Measurements from ENCODE around the gene OSTF1.

GRCh38 chr9:75117564-75117963 is 29.2 kb downstream of the OSTF1 start:
- TF ChIP-seq, protein P1, sequence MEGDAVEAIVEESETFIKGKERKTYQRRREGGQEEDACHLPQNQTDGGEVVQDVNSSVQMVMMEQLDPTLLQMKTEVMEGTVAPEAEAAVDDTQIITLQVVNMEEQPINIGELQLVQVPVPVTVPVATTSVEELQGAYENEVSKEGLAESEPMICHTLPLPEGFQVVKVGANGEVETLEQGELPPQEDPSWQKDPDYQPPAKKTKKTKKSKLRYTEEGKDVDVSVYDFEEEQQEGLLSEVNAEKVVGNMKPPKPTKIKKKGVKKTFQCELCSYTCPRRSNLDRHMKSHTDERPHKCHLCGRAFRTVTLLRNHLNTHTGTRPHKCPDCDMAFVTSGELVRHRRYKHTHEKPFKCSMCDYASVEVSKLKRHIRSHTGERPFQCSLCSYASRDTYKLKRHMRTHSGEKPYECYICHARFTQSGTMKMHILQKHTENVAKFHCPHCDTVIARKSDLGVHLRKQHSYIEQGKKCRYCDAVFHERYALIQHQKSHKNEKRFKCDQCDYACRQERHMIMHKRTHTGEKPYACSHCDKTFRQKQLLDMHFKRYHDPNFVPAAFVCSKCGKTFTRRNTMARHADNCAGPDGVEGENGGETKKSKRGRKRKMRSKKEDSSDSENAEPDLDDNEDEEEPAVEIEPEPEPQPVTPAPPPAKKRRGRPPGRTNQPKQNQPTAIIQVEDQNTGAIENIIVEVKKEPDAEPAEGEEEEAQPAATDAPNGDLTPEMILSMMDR (IDR thresholded peaks at IDR 0.05) = no peak
- no peak for TF ChIP-seq POLR2AphosphoS5 (IDR thresholded peaks at IDR 0.05)

All from breast epithelium (tissue), 3 donors.